CD14-positive monocyte (primary cell): ENCODE measurements around the gene THBS3. TPM values are rescaled to one million over a fixed set of nuclear protein-coding genes. Genes with fewer than 3 reads are reported as not detected.

Experiments
- DNase-seq, 3 donors: peaks; one replicate each; pipeline ENCODE4 v3.0.0-alpha.2; 2011 to 2022
- H2AFZ ChIP-seq: 2 replicates; pipeline ENCODE4 v1.6.0; 2012; ENCODE audit warnings: mild to moderate bottlenecking, low read depth, low read length, inconsistent platforms; ENCODE audit not compliant: insufficient read depth, poor library complexity, severe bottlenecking
- H3K27ac ChIP-seq, 2 donors: 1 replicate in 1 of 2; 2 replicates in 1 of 2; pipeline ENCODE4 v1.5.1; 2012 to 2013; ENCODE audit warnings: low read length in 2 of 2, control low read depth in 1 of 2, inconsistent platforms in 1 of 2, low read depth in 1 of 2, mild to moderate bottlenecking in 1 of 2
- H3K27me3 ChIP-seq, 2 donors: one replicate each; pipeline versions ENCODE4 v1.6.0 to v1.6.1; 2011 to 2013; ENCODE audit warnings: low read length in 2 of 2; ENCODE audit not compliant: control insufficient read depth in 2 of 2, insufficient read depth in 2 of 2
- H3K36me3 ChIP-seq, 2 donors: replicated peaks in 1 of 2; 1 replicate in 1 of 2; 2 replicates in 1 of 2; pipeline versions ENCODE4 v1.5.1 to v1.6.1; 2012 to 2013; ENCODE audit warnings: low read length in 2 of 2, control low read depth in 1 of 2, inconsistent platforms in 1 of 2, mild to moderate bottlenecking in 1 of 2; ENCODE audit not compliant: insufficient read depth in 2 of 2, control insufficient read depth in 1 of 2
- H3K4me1 ChIP-seq, 2 donors: 1 replicate in 1 of 2; 2 replicates in 1 of 2; pipeline versions ENCODE4 v1.5.1 to v1.6.1; 2012 to 2013; ENCODE audit warnings: low read length in 2 of 2, control low read depth in 1 of 2, inconsistent platforms in 1 of 2, mild to moderate bottlenecking in 1 of 2, moderate library complexity in 1 of 2; ENCODE audit not compliant: insufficient read depth in 2 of 2, control insufficient read depth in 1 of 2
- H3K4me2 ChIP-seq: replicated peaks from 2 replicates; pipeline ENCODE3; 2012; ENCODE audit warnings: low read length, moderate library complexity, mild to moderate bottlenecking; ENCODE audit not compliant: poor library complexity, severe bottlenecking; ENCODE audit errors: extremely low read depth
- H3K4me3 ChIP-seq, 3 experiments: fragments of 200-600 bp in 1 of 3; sonication (generic) in 1 of 3; replicated peaks in 1 of 3; 1 replicate in 2 of 3; 2 replicates in 1 of 3; pipeline ENCODE4 v1.5.1; 2011 to 2013; ENCODE audit warnings: low read length in 3 of 3, mild to moderate bottlenecking in 3 of 3, control low read depth in 2 of 3, low read depth in 2 of 3, inconsistent platforms in 1 of 3, moderate library complexity in 1 of 3
- H3K79me2 ChIP-seq: 2 replicates; pipeline ENCODE4 v1.6.0; 2012; ENCODE audit warnings: mild to moderate bottlenecking, control low read depth, inconsistent platforms, low read length, moderate library complexity; ENCODE audit not compliant: insufficient read depth
- H3K9ac ChIP-seq: 2 replicates; pipeline ENCODE4 v1.6.0; 2017; ENCODE audit warnings: low read length, mild to moderate bottlenecking; ENCODE audit not compliant: insufficient read depth, poor library complexity, severe bottlenecking
- H3K9me3 ChIP-seq, 2 donors: replicated peaks in 1 of 2; 1 replicate in 1 of 2; 2 replicates in 1 of 2; pipeline versions ENCODE4 v1.5.1 to v1.6.1; 2012 to 2013; ENCODE audit warnings: low read length in 2 of 2, control low read depth in 1 of 2; ENCODE audit not compliant: control insufficient read depth in 1 of 2, insufficient read depth in 1 of 2
- H4K20me1 ChIP-seq: 2 replicates; pipeline ENCODE4 v1.6.0; 2012; ENCODE audit warnings: mild to moderate bottlenecking, low read length, control low read depth, moderate library complexity; ENCODE audit not compliant: insufficient read depth
- H3K27ac Mint-ChIP-seq, 7 donors: one replicate each; pipeline ENCODE4 v1.8.0; 2020; ENCODE audit warnings: mild to moderate bottlenecking in 7 of 7, mixed read lengths in 7 of 7, moderate library complexity in 6 of 7, inconsistent platforms in 2 of 7
- H3K27me3 Mint-ChIP-seq, 3 donors: one replicate each; pipeline ENCODE4 v1.8.0; 2021 to 2022; ENCODE audit warnings: low read depth in 3 of 3, mild to moderate bottlenecking in 3 of 3, mixed read lengths in 3 of 3, moderate library complexity in 3 of 3, inconsistent platforms in 1 of 3
- H3K36me3 Mint-ChIP-seq, 2 donors: one replicate each; pipeline ENCODE4 v1.8.0; 2020; ENCODE audit warnings: mixed read lengths in 2 of 2, inconsistent platforms in 1 of 2, mild to moderate bottlenecking in 1 of 2
- H3K4me1 Mint-ChIP-seq: one replicate; pipeline ENCODE4 v1.8.0; 2020; ENCODE audit warnings: mild to moderate bottlenecking, mixed read lengths
- H3K4me3 Mint-ChIP-seq, 2 donors: one replicate each; pipeline ENCODE4 v1.8.0; 2020; ENCODE audit warnings: mild to moderate bottlenecking in 2 of 2, mixed read lengths in 2 of 2, moderate library complexity in 1 of 2
- H3K9me3 Mint-ChIP-seq, 7 donors: one replicate each; pipeline ENCODE4 v1.8.0; 2020 to 2022; ENCODE audit warnings: mixed read lengths in 7 of 7, mild to moderate bottlenecking in 6 of 7, moderate library complexity in 6 of 7, inconsistent platforms in 2 of 7
- WGBS: methylation state at CpG from one replicate; pipeline ENCODE4 v1.1.5; 2013; ENCODE audit warnings: missing lambda C conversion rate; ENCODE audit not compliant: insufficient coverage; 5-methylcytosine and 5-hydroxymethylcytosine counted together
- intact Hi-C, 2 donors: fragments of 100-400 bp; cut with micrococcal nuclease; formaldehyde crosslinking; loops; one replicate each; pipeline versions ENCODE4 v1.15.0 to v1.15.1; 2023
- polyA plus RNA-seq, 3 donors: library from polyadenylated mRNA; depleted of rRNA in 1 of 3; unstranded in 2 of 3; stranded (reverse) in 1 of 3; fragments of 300-500 nt in 2 of 3; fragments of >200 nt in 1 of 3; fragmentation: Illumina TruSeq in 2 of 3; gene quantifications; 1 replicate in 2 of 3; 2 replicates in 1 of 3; pipeline ENCODE4 v1.2.3, GENCODE V29; 2012 to 2021
- TF ChIP-seq, protein P1 (sequence below): fragments of 200-600 bp; IDR thresholded peaks from one replicate; pipeline ENCODE4 v1.8.0; 2022; ENCODE audit warnings: antibody characterized with exemption, mild to moderate bottlenecking

Gene THBS3
- polyA plus RNA-seq, 3 donors = 3.2 to 50.7 (median 5.3) TPM

DNA sequence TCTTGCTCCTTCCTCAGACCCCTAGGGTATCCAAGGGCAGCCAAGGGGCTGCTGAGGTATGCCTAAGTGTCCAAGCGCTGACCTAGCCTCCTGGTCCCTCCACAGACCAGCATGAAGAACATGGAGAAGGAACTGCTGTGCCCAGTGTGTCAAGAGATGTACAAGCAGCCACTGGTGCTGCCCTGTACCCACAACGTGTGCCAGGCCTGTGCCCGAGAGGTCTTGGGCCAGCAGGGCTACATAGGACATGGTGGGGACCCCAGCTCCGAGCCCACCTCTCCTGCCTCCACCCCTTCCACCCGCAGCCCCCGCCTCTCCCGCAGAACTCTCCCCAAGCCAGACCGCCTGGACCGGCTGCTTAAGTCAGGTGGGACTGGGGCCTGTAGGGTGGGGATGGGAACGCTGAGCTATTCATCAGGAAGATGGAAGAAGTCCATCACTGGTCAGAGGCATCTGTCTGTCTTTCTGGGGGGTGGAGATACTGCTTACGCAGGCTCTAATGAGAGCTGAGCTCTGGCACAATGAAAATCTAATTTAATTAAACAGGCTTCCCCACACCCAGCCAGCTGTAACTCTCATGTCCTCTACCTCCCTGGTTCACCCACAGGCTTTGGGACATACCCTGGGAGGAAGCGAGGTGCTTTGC lies 32.3 kb downstream of the THBS3 start:
- H3K27ac Mint-ChIP-seq = no peak overlapping the region
- TF ChIP-seq, protein P1, sequence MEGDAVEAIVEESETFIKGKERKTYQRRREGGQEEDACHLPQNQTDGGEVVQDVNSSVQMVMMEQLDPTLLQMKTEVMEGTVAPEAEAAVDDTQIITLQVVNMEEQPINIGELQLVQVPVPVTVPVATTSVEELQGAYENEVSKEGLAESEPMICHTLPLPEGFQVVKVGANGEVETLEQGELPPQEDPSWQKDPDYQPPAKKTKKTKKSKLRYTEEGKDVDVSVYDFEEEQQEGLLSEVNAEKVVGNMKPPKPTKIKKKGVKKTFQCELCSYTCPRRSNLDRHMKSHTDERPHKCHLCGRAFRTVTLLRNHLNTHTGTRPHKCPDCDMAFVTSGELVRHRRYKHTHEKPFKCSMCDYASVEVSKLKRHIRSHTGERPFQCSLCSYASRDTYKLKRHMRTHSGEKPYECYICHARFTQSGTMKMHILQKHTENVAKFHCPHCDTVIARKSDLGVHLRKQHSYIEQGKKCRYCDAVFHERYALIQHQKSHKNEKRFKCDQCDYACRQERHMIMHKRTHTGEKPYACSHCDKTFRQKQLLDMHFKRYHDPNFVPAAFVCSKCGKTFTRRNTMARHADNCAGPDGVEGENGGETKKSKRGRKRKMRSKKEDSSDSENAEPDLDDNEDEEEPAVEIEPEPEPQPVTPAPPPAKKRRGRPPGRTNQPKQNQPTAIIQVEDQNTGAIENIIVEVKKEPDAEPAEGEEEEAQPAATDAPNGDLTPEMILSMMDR = no peak
- intact Hi-C loops = no loop called here
- H2AFZ ChIP-seq = no peak overlapping the region
- peaks cover 2% of the 10 kb centered on the region in 2 donors for H3K36me3 ChIP-seq
- DNase-seq = peak in 1 of 3 donors; percentile 12
- no peaks in the 10 kb centered on the region for H3K9me3 ChIP-seq
- peaks cover 42 to 52% of the 10 kb centered on the region in 2 donors for H3K4me1 ChIP-seq
- no peak overlapping the region for H3K4me3 ChIP-seq
- peaks cover 4 to 22% (median 21%) of the 10 kb centered on the region in 3 donors for H3K27me3 Mint-ChIP-seq
- peaks cover 6 to 10% of the 10 kb centered on the region in 2 donors for H3K36me3 Mint-ChIP-seq
- H3K79me2 ChIP-seq = peaks cover 21% of the 10 kb centered on the region
- no peak overlapping the region for H3K4me2 ChIP-seq
- H3K9ac ChIP-seq = no peak overlapping the region
- H3K4me1 Mint-ChIP-seq = peaks cover 46% of the 10 kb centered on the region
- H4K20me1 ChIP-seq = no peaks in the 10 kb centered on the region
- 84% methylated on average over 3 of the region's 12 CpGs for WGBS
- no peaks in the 10 kb centered on the region for H3K27me3 ChIP-seq
- no peak overlapping the region for H3K4me3 Mint-ChIP-seq
- H3K27ac ChIP-seq = no peak overlapping the region
- H3K9me3 Mint-ChIP-seq = no peaks in the 10 kb centered on the region

DNA sequence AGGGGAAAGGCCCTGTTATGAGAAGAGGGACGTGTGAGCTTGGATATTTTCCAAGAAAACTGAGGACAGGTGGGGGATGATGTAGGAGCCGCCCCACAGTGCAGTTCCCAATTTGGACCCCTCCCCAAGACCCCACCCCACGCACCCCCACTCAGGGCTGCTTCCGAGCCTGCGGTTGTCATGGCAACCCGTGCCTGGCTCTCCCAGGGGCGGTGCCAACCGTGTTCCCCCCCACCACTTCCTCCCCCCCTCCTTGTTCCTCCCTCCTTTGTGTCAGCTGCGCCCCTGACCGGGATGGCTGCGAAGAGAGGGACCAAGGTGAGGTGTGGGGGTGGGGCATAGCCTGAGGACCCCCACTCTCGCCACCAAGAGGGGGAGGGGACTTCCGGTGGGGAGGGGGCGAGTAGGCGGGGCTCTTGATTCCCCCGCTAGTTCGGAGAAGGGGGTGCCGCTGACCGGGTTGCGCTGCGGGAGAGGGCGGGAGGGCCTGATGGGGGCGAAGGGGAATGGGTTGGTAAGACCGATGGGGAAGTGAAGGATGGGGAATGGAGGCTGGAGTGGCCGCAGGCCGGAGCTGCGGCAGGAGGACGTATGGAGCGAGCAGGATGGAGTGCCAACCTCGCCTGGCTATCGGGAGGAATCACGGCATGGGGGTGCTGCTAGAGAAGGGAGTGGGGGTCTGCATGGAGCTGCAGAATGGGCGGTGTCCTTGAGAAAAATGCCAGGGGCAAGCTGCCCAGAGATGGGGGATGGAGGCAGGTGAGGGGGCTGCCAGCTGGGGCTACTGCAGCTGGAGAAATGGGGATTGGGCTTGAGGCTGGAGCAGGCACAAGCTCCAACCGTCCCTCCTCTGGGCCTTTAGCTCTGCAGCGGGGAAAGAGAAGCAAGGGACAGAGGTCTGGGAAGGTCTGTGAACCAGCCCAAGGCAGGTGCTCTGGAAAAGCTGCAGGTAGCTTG lies 33.1 kb downstream of the THBS3 start:
- H3K27me3 ChIP-seq = no peaks in the 10 kb centered on the region
- no peak overlapping the region for H3K27ac ChIP-seq
- H3K9ac ChIP-seq = no peak overlapping the region
- peaks cover 7 to 10% of the 10 kb centered on the region in 2 donors for H3K36me3 ChIP-seq
- peak overlapping the region; percentile 86 for H3K4me2 ChIP-seq
- no peaks in the 10 kb centered on the region for H4K20me1 ChIP-seq
- Mint-ChIP-seq H3K27ac (peak overlapping the region in 2 of 7 donors; percentile 45 to 80), H3K9me3 (no peaks in the 10 kb centered on the region), H3K36me3 (peaks cover 11 to 18% of the 10 kb centered on the region in 2 donors), H3K4me1 (peaks cover 46% of the 10 kb centered on the region), H3K4me3 (peak overlapping the region; percentile 27 to 81), H3K27me3 (peaks cover 4 to 22% (median 21%) of the 10 kb centered on the region in 3 donors)
- H3K79me2 ChIP-seq = peaks cover 21% of the 10 kb centered on the region
- peaks cover 42 to 52% of the 10 kb centered on the region in 2 donors for H3K4me1 ChIP-seq
- H3K9me3 ChIP-seq = no peaks in the 10 kb centered on the region
- intact Hi-C loops = loop anchor here in 1 of 2 donors (5.0 kb wide), 1 partner anchor 37 kb away; the partner anchor contains the start of gene SLC50A1
- DNase-seq = peak; percentile 18 to 45 (median 24)
- 10% methylated on average over 18 of the region's 35 CpGs for WGBS
- peak overlapping the region; percentile 21 for H2AFZ ChIP-seq
- peak overlapping the region in 1 of 3 experiments; percentile 91 for H3K4me3 ChIP-seq
- TF ChIP-seq, protein P1 = no peak
